HG03439 (cell line): ENCODE measurements around the gene BAIAP2.
"Not testable (repeated sequence)": the region's sequence is repeated elsewhere in the genome, so short reads cannot be mapped to it uniquely, and the experiment has no call there.

Source experiments
- ATAC-seq: cut with Tn5 transposase; IDR thresholded peaks from one replicate; pipeline ENCODE4 v1.9.1; 2021; ENCODE audit warnings: mild to moderate bottlenecking, moderate library complexity; ENCODE audit not compliant: unreplicated experiment

Gene BAIAP2

DNA sequence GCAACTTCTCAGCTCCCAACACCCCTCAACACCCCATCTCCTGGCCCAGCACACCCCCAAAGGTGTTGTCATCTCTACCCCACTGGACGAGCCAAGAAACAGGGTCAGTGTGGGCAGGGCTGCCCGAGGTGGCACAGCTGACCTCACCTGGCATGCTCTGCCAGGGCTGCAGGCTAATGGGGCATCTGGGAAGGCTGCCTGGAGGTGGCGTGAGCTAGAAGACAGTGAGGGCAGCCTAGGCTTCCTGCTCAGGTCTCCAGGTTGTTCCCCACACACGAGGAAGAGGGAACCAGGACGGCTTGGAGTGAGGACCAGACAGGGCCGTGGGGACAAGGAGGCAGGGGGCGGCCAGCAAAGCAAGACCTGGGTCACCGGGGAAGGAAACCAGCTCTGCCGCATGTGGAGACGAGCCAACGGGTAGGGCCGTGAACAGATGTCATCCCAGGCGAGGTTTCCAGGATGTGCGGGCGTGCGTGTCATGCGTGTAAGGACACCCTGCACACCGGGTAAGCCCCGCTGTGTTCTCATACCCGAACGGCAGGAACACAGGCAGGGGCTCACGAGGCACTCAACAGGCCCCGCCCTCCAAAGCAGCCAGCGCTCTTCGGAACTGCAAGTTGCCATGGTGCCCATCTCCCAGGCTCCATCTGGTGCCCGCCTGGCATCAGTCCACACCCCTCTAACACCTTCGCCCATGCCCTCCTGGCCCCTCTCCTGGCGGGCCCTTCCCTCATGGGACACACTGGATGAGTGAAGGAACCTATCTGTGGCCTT, 100.7 kb downstream of the BAIAP2 start:
- no peak for ATAC-seq

DNA sequence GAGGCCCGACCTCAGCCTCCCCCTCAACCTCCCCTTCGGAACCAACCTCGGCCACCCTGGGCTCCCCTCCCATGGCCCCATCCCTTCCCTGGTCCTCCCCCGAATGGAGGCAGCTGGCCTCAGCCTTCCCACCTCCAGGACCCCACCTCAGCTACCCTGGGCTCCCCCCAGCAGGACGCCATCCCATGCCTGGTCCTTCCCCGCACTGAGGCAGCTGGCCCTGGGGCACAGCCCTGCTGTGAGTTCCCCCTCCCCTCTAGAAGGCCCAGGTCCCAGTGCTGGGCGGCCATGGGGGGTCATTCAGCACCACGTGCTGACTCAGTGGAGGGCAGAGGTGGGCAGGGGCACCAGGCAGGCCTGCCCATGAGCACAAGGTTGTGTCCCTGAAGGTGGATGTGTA, 101.4 kb downstream of the BAIAP2 start:
- no peak for ATAC-seq

DNA sequence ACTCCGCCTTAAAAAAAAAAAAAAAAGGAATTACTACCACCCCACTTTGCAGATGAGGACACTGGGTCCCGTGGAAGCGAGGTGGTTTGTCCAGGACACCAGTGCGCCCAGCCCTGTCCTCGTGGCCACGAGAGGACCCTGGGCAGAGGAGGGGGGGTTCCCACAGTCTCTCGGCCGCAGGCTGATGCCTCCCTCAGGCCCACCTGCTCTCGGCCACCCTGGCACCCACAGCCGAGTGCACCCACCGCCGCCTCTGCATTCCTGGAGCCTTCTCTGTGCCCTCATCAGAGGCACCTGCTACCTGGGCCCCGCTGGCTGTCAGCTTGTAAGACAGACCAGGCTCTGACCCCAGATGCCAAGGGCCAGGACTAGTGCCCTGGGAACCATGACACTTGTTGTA, 102.3 kb downstream of the BAIAP2 start:
- no peak for ATAC-seq

DNA sequence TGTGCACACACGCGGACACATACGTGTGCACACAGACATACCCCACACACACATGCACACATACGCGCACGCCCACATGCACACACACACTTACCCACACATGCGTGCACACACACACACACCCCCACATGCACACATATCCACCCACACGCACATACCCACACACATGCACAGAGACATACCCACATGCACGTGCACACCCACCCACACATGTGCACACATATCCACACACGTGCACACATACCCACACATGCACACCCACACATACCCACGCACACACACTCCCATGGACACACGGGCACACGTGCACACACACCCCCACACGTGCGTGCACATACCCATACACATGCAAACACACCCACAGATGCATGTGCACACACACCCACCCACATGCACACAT, 103.1 kb downstream of the BAIAP2 start:
- ATAC-seq: no peak

DNA sequence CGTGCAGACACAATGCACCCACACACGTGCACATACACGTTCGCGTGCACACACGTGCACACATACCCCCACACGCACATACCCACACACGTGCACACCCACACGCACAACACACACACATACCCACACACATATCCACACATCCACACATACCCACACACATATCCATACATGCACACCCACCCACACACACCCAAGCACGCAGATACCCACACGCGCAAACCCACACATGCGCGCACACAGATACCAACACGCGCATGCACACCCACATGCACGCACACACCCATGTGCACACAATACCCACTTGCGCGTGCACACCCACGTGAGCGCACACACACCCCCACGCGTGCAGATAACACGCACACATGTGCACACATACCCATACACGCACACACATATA, 103.5 kb downstream of the BAIAP2 start:
- ATAC-seq: no peak

DNA sequence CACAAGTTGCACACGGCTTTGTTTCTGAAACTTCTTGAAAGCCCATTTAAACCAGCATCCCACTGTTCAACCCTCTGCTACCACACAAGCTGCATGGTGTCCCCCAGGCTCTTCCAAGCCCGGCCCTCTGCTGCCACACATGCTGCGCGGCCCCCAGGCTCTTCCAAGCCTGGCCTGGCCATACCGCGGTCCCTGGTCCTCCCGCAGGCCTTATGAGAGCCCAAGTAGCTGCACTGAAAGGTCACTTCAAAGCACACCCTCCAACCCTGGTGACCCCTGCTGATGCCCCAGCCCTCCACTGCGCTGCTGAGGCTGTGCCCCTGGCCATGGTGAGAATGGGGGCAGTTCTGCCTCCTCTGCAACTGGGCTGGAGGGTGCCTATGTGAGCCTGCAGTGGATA, 104.5 kb downstream of the BAIAP2 start:
- ATAC-seq: no peak

DNA sequence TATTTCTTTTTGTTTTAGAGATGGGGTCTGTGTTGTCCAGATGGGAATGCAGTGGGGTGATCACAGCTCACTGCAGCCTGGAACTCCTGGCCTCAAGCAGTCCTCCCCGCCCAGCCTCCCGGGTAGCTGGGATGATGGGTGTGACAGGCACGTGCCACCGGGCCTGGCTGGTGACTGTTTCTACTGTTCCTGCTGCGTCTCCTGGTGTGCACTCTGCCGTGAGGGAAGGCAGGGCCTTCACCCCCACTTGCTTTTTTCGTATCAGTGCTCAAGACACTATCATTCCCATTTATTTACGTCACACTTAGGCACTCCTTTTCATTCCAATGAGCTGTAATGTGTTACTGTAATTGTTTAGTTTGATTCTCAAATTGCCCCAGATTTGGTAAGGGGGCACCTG, 105.1 kb downstream of the BAIAP2 start:
- no peak for ATAC-seq

DNA sequence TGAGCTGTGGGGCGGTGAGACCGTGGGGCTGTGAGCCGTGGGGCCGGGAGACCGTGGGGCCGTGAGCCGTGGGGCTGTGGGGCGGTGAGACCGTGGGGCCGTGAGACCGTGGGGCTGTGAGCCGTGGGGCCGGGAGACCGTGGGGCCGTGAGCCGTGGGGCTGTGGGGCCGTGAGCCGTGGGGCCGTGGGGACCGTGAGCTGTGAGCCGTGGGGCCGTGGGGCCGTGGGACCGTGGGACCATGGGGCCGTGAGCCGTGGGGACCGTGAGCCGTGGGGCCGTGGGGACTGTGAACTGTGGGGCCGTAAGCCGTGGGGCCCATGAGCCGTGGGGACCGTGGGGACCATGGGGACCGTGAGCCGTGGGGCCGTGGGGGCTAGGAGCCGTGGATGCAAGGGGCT, 105.7 kb downstream of the BAIAP2 start:
- ATAC-seq: no peak

DNA sequence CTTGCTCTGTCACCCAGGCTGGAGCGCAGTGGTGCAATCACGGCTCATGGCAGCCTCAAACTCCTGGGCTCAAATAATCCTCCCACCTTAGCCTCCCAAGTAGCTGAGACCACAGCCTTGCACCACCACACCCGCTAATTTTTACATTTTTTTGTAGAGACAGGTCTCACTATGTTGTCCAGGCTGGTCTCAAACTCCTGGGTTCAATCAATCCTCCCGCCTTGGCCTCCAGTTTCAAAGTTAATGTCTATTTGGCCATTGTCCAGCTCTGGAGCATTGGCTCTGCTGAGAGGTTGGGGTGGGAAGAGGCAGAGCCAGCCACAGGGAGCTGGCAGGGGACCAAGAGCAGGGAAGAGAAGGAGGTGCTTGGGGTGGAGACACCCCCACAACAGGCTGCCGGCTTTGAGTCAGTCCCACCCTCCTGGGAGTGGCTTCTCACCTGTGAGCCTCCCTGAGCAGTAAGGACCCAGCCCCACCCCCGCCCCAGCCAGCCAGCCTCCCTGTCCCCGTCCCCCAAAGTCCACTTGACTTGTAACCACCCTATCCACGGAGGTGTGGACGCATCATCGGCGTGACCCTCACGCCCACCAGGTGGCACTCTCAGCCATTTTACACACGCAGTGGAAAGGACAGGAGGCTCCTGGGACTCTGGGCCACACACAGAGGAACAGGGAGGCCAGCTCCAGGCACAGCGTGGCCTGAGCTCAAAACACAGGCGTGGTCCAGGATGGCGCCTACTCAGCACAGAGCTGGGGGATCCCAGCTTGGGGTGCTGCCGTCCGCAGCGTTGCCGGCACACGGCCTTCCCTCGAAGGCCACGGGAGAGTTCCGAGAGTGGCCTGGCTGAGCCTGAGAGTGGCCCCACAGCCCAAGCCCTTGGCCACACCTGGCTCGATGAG, 107.6 kb downstream of the BAIAP2 start:
- no peak for ATAC-seq

DNA sequence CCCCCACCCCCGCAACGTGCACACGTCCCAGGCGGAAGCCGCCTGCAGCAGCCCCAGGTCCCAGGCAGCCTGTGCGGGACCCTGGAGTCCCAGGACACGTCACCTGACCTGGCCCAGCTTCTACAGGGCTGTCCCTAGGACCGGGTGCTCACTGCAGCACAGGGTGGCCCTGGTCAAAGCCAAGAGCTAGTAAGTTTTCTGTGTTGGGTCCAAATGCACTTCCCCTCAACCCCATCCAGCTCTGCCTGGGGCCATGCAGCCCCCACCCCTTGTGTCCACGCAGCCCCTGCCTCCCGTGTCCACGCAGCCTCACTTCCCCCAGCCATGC, 108.2 kb downstream of the BAIAP2 start:
- ATAC-seq: no peak

DNA sequence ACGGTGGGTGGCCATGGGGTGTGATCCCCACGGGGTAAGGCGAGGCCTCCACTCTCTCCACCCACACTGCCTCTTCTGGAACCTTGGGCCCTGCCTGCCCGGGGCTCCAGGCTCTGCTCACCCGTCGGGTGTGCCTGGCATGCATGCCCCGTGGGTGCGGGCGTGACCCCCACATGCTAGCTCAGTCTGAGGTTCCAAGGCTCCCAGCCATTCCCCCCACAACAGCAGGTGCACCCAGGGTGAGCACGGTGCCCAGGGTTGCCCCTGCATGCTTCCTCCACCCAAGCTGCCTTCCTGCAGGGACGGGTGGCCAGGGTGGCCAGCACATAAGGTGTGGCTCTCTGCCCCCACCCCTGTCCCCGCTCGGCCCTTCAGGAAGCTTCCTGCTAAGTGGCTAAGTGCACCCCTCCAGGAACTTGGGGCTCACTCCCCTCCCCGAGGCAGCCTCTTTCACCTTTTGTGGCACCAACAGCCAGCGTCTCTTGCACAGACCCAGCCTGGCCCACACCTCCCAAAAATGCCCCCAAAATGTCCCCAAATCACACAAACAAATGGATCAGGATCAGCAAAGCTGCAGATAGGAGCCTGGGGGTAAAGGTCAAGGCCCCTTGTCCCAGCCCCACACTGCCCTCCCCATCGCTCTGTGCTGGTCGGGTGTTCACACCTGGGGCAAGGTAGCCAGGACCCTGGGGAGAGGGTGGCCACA, 108.9 kb downstream of the BAIAP2 start:
- no peak for ATAC-seq

DNA sequence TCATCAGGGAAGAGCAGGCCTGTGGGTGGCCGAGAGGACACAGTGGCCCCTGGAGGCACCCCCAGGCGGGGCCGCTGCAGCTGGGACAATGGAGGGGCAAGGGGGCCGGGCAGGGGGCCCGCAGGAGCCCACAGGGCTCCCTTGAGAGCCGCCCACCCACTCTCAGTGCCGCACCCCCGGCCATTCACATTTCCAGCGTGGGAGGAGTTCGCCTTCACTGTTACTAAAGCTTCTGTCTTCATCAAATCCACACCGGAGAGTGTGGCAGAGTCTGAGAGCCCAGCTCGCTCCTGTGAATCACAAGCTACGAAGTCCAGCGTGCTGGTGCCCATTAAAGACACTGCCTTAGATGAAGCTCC, 109.5 kb downstream of the BAIAP2 start:
- ATAC-seq: no peak

DNA sequence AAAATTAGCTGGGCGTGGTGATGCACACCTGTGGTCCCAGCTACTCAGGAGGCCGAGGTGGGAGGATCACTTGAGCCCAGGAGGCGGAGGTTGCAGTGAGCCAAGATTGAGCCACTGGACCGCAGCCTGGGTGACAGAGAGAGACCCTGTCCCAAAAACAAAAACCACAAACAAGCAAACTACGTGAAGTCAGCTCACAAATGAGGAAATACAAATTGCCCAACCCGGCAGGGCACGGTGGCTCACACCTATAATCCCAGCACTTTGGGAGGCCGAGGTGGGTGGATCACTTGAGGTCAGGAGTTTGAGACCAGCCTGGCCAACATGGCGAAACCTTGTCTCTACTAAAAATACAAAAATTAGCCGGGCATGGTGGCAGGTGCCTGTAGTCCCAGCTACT, 111.3 kb downstream of the BAIAP2 start:
- not testable (repeated sequence) for ATAC-seq

DNA sequence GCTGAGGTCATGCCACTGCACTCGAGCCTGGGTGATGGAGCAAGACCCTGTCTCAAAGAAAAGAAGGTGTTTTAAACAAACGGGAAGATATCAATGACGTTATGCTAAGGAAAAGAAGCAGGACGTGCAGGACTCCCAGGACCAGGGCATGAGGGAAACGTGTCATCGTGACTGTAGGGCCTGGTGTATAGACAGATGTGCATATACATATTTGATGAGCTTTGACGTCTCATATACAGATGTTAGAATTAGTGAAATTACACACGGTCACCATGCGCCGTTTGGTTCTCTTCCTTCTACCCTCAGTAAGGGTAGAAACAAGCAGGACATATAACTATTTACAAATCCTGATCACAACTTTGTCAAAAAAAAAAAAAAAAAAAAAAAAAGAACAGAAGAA, 112.8 kb downstream of the BAIAP2 start:
- ATAC-seq: no peak

DNA sequence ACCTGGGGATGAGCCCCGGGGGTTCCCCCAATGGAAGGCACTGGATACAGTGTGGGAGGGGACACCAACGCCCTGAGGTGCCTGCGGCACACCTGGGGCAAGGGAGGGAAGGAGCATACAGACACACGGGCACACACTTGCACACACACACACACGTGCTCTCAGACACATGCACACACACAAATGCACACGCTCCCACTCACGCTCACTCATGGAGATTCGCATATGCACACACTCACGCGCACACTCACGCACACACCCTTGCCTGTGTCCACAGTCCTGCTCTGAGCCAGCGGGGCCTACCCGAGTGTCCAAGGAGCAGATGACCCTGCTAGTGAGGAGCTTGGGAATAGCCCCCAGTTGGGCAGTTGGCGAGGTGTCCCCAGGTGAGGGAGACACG, 113.6 kb downstream of the BAIAP2 start:
- ATAC-seq: no peak

DNA sequence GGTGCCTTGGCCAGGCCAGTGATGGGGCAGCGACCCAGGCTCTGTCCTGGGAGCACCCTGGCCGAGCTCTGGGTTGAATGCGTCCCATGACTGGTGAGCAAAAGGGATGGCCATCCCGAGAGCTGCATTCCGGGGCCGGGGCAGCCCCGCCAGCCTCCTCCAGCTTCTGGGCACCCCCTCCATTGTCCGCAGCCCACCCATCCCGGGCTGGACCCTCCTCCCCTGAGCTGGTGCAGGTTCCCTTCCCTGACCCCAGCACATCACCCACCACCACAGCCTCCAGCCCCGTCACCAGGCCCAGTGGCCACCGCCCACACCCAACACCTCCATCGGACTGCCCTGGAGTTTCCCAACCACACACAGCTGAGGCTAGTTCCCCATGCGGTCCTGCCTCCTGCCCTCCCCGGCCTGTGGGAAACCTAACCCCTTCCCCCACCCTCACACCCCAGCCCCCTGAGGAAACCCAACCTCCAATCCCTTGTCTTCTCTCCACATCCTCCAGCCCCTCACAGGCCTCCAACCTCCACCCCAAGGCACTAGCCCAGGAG, 114.1 kb downstream of the BAIAP2 start:
- ATAC-seq: no peak

DNA sequence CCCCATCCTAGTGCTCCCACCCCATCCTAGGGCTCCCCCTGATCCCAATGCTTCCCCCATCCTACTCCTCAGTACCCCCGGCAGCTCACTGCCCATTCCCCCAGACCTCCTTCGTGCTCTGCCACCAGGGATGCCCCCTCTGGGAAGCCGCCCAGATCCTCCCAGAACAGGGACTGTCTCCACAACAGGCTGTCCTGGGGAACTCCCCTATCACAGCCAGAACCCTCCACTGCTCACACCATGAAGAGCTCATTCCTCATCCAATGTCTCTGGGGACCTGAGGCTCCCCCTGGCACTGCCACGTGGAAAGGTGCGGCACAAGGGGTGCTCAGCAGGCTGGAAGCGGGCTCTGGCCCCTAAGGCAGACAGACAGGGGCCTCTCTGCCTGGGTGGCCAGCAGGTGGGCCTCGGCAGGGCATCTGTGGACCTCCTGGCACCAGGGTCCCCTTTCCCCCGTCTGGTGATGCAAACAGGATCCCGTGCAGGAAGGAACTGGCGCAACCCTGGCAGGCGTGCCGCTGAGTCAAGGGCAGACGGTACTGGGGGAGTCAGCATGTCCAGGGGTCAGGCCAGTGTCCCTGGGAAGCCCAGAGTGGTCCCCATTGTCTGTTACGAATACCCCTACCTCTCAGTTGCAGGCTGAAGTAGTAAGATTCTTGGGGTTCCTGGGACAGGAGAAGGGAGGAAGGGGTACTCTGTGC, 115.6 kb downstream of the BAIAP2 start:
- ATAC-seq: no peak

DNA sequence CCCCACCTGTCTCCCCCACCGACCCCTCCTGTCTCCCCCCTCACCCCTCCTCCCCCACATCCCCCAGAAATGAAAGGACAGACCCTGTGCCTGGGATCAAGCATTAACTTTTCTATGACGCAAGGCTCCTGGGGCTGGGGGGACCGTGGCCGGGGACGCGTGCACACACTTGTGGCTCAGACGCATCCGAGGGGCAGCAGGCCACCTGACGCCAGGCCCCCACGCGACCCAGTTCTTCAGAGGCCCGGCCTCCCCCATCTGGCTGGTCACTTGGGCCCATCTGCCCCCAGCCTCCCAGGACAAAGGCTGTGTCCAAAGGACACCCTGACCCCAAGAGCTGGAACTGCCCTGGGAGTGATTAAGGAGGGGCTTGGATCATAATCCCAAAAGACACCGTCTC, 116.3 kb downstream of the BAIAP2 start:
- no peak for ATAC-seq

DNA sequence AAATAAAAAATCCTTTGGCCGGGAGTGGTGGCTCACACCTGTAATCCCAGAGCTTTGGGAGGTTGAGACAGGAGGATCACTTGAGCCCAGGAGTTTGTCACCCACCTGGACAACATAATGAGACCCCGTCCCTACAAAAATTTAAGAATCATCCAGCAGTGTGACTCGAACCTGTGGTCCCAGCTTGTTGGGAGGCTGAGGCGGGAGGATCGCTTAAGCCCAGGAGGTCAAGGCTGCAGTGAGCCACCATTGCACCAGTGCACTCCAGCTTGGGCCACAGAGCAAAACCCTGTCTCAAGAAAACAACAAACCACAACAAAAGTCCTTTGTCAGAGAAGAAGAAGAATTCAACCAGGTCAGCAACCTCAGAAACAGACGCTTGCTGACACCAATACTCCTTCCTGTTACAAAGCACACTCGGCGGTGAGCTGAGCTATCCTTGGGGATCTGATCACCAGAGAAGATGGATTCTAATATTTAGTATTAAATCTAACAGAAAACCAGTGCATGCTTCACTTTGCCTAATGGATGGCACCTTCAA, 117.4 kb downstream of the BAIAP2 start:
- no peak for ATAC-seq

DNA sequence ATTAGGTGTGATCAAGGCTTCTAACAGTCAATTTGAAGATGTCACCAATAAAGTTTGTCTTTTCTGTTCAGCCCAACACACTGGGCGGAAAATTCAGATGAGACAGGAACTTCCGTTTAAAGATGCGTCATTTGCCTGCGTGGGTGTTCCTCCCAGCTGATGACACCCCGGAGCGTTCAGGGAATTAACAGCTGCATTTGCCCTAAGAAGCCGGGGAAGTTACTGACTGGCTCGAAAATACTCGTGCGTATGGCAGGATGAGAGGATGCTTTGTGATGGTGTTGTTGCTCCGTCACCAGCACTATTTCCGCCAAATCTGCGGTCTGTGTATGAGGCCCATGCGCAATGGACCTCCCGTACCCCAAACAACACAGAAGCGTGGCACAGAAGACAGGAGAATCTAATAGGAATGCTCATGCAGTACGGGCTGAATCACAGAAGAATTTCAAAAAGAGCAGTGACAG, 118.4 kb downstream of the BAIAP2 start:
- ATAC-seq: no peak

DNA sequence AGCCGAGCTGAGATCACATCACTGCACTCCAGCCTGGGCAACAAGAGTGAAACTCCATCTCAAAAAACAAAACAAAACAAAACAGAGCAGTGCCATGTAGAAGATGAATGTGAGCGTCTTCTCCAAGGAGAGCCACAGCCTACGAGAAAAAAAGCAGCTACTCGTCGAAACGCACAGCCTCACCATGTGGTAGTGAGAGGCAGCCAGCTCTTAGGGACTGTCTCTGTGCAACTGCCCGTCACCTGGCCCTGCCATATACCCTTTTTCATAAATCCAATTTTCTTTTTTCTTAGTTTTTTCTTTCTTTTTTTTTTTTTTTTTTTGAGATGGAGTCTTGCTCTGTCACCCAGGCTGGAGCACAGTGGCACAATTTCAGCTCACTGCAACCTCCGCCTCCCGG, 119.1 kb downstream of the BAIAP2 start:
- not testable (repeated sequence) for ATAC-seq
